Measurements from ENCODE around the gene HOXA2. TPM values are rescaled to one million over a fixed set of nuclear protein-coding genes. Genes with fewer than 3 reads are reported as not detected.

The HOXA2 gene
- total RNA-seq, 2 donors from 2014 or later = 1.4 TPM; not detected in 1

DNA sequence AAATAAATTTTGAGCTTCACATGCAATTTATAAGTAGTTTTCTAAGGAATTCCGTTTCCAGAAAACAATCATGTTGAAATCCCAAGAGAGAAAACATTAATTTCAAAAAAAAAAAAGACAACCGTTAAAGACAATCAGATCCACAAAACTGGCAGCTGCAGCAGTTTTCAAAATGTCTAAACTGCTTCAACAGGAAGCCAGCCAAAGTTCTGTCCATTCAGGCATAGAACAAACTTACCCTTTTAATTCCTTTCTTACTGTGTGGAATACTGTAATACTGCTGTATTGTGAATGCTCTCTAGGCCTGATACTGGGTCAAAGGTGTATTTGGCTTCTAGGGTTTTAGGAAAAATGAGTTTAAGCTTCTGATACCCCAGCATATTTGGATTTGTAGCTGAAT, 38.3 kb downstream of the HOXA2 start:
- Histone ChIP-seq H3K4me1 (replicated peaks) (no peaks in the 10 kb centered on the region), H3K27ac (no peak overlapping the region), H3K27me3 (replicated peaks; ENCODE audit: insufficient read depth) (no peaks in the 10 kb centered on the region), H3K9me3 (no peaks in the 10 kb centered on the region), H3K4me3 (no peak overlapping the region), H3K36me3 (no peaks in the 10 kb centered on the region)
- intact Hi-C loops (cut with DNase I) = no loop called here
- WGBS = 16% methylated on average over 2 of the region's 2 CpGs
- TF ChIP-seq CTCF (IDR thresholded peaks at IDR 0.05) = no peak
- TF ChIP-seq POLR2A (IDR thresholded peaks at IDR 0.05) = no peak
- no peak for TF ChIP-seq POLR2AphosphoS5 (IDR thresholded peaks at IDR 0.05)
- no peak for DNase-seq (ENCODE audit: low spot score)

DNA sequence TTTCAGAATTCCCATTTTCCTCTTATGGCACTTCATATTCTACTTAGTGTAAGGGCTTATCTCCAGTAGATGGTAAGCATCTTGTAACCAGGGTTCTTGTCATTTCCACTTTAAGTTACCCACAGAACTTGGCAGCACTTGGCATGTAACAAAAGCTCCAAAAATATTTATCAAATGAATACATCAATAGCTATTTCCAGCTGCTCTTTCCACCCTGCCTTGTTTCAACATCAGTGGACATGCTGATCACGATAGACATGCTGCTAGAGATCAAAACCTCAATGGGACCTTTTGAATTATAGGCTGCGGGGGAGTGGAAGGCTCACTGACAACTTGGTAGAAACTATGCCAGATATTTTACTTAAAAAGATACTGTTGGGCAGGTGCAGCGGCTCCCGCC, 39.5 kb downstream of the HOXA2 start:
- intact Hi-C loops (cut with DNase I) = no loop called here
- 96% methylated on average over 4 of the region's 4 CpGs for WGBS
- no peaks in the 10 kb centered on the region for H3K27me3 ChIP-seq (replicated peaks; ENCODE audit: insufficient read depth)
- H3K36me3 ChIP-seq = no peaks in the 10 kb centered on the region
- DNase-seq (ENCODE audit: low spot score) = no peak
- H3K27ac ChIP-seq = no peak overlapping the region
- no peaks in the 10 kb centered on the region for H3K4me1 ChIP-seq (replicated peaks)
- H3K4me3 ChIP-seq = no peak overlapping the region
- TF ChIP-seq POLR2A (IDR thresholded peaks at IDR 0.05) (no peak), POLR2AphosphoS5 (IDR thresholded peaks at IDR 0.05) (no peak), CTCF (IDR thresholded peaks at IDR 0.05) (no peak)
- H3K9me3 ChIP-seq = no peaks in the 10 kb centered on the region

DNA sequence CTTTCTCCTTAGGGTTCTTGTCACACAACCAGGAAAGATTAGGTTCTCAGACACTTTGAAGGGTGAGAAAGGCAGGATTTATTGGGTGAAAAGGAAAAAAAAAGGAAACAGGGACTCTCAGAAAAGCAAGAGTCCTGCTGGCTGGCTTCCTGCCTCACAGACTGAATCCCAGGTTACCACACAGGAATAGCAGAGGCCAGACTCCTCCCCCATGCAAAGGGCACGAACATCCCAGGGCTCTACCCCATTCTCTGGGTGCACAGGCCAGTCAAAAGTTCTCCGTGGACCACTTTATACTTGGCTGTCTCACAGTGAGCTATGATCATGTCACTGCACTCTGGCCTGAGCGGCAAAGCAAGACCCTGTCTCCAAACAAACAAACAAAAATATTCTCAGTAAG, 49.3 kb downstream of the HOXA2 start:
- DNase-seq (ENCODE audit: low spot score) = no peak
- intact Hi-C loops (cut with DNase I) = no loop called here
- Histone ChIP-seq H3K36me3 (no peaks in the 10 kb centered on the region), H3K27me3 (replicated peaks; ENCODE audit: insufficient read depth) (no peaks in the 10 kb centered on the region), H3K4me1 (replicated peaks) (no peaks in the 10 kb centered on the region), H3K27ac (no peak overlapping the region), H3K4me3 (no peak overlapping the region), H3K9me3 (no peaks in the 10 kb centered on the region)
- TF ChIP-seq CTCF (IDR thresholded peaks at IDR 0.05) (no peak), POLR2AphosphoS5 (IDR thresholded peaks at IDR 0.05) (no peak), POLR2A (IDR thresholded peaks at IDR 0.05) (no peak)
- WGBS = 48% methylated on average over 3 of the region's 3 CpGs

DNA sequence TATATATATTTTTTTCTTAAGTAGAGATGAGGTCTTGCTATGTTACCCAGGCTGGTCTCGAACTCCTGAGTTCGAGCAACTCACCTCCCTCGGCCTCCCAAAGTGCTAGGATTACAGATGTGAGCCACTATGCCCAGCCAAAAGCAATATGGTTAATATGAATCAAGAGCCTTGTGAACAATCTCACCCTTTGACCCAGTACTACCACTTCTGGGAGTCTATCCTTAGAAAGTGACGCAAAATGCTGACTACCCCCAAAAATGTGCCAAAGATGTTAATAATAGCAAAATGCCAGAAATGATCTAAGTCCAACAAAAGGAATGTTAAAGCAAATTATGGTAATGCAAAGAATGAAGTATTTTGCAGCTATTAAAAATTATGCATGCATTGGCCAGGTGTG, 51.0 kb downstream of the HOXA2 start:
- Histone ChIP-seq H3K9me3 (no peaks in the 10 kb centered on the region), H3K36me3 (no peaks in the 10 kb centered on the region), H3K27me3 (replicated peaks; ENCODE audit: insufficient read depth) (no peaks in the 10 kb centered on the region), H3K27ac (no peak overlapping the region), H3K4me1 (replicated peaks) (no peaks in the 10 kb centered on the region), H3K4me3 (no peak overlapping the region)
- TF ChIP-seq POLR2A (IDR thresholded peaks at IDR 0.05) = no peak
- no peak for TF ChIP-seq CTCF (IDR thresholded peaks at IDR 0.05)
- no peak for TF ChIP-seq POLR2AphosphoS5 (IDR thresholded peaks at IDR 0.05)
- 95% methylated on average over 4 of the region's 4 CpGs for WGBS
- no peak for DNase-seq (ENCODE audit: low spot score)
- intact Hi-C loops (cut with DNase I) = no loop called here

Small RNA genes within 50 kb of the gene (small RNA-seq; reads per million reads assigned to genes)
- gene AC004080.5 (0 reads per million in 2 donors), gene RF01977 (0 reads per million in 2 donors)

Other genes starting within 250 kb of the HOXA2 start
- 10 to 100 TPM; 16.1 to 25.6 TPM for gene SKAP2, start 238.1 kb downstream of the HOXA2 start, total RNA-seq
- 1 to 10 TPM in 1 of 2 donors, not detected in 1; 2.1 TPM for gene HOXA1, start 6.7 kb downstream of the HOXA2 start, total RNA-seq
- 1 to 10 TPM; 1.4 to 1.8 TPM for gene HOXA4, start 28.1 kb upstream of the HOXA2 start, total RNA-seq
- gene HOXA5, start 41.0 kb upstream of the HOXA2 start, total RNA-seq = 10 to 100 TPM in 1 of 2 donors, 1 to 10 TPM in 1; 3.7 to 12.9 TPM
- 1 to 10 TPM; 6.9 to 7.5 TPM for gene HOXA6, start 45.1 kb upstream of the HOXA2 start, total RNA-seq
- gene HOXA3, start 49.9 kb upstream of the HOXA2 start, total RNA-seq = 1 to 10 TPM; 2.8 to 3.1 TPM
- 1 to 10 TPM; 2.2 to 4.6 TPM for gene HOXA7, start 54.0 kb upstream of the HOXA2 start, total RNA-seq
- 10 to 100 TPM; 14.7 to 57.0 TPM for gene HOXA9, start 62.9 kb upstream of the HOXA2 start, total RNA-seq
- 10 to 100 TPM; 25.8 to 65.6 TPM for gene HOXA10, start 71.6 kb upstream of the HOXA2 start, total RNA-seq
- gene HOXA11, start 82.5 kb upstream of the HOXA2 start, total RNA-seq = 1 to 10 TPM; 8.5 to 9.8 TPM
- 10 to 100 TPM; 19.1 to 50.4 TPM for gene HOXA13, start 97.4 kb upstream of the HOXA2 start, total RNA-seq
- gene EVX1, start 140.1 kb upstream of the HOXA2 start, total RNA-seq = 1 to 10 TPM; 5.1 to 5.9 TPM

All from prostate gland (tissue), 2 donors.